ENCODE results near the gene PLK5.
A peak's percentile ranks its signal among the peaks of the same experiment; 100 is the strongest.

The PLK5 gene

GRCh38 chr19:1551068-1552040 is 27.5 kb downstream of the PLK5 start:
- Histone ChIP-seq H3K36me3 (ENCODE audit: insufficient read depth, low read length) (peaks cover 19% of the 10 kb centered on the region), H3K9me3 (ENCODE audit: low read length) (no peaks in the 10 kb centered on the region), H2AFZ (ENCODE audit: low read depth, low read length) (no peak overlapping the region), H3K4me1 (ENCODE audit: insufficient read depth, low read length) (no peaks in the 10 kb centered on the region), H3K4me3 (ENCODE audit: low read length) (no peak overlapping the region), H3K27me3 (ENCODE audit: insufficient read depth, low read length) (no peaks in the 10 kb centered on the region)

- no peak overlapping the region for H3K4me3 ChIP-seq (ENCODE audit: low read length)
- peaks cover 3% of the 10 kb centered on the region for H3K9me3 ChIP-seq (ENCODE audit: low read length)
- peaks cover 26% of the 10 kb centered on the region for H3K36me3 ChIP-seq (ENCODE audit: insufficient read depth, low read length)
- no peaks in the 10 kb centered on the region for H3K27me3 ChIP-seq (ENCODE audit: insufficient read depth, low read length)
- peaks cover 4% of the 10 kb centered on the region for H3K4me1 ChIP-seq (ENCODE audit: insufficient read depth, low read length)
- H2AFZ ChIP-seq (ENCODE audit: low read depth, low read length) = no peak overlapping the region
Measured at GRCh38 chr19:1553415-1553814, 29.5 kb downstream of the PLK5 start.

- no peak overlapping the region for H3K4me3 ChIP-seq (ENCODE audit: low read length)
- H3K9me3 ChIP-seq (ENCODE audit: low read length) = peaks cover 3% of the 10 kb centered on the region
- H2AFZ ChIP-seq (ENCODE audit: low read depth, low read length) = no peak overlapping the region
- H3K4me1 ChIP-seq (ENCODE audit: insufficient read depth, low read length) = peaks cover 9% of the 10 kb centered on the region
- peaks cover 28% of the 10 kb centered on the region for H3K36me3 ChIP-seq (ENCODE audit: insufficient read depth, low read length)
- no peaks in the 10 kb centered on the region for H3K27me3 ChIP-seq (ENCODE audit: insufficient read depth, low read length)
Measured at GRCh38 chr19:1554968-1555367, 31.1 kb downstream of the PLK5 start.

- H3K36me3 ChIP-seq (ENCODE audit: insufficient read depth, low read length) = peaks cover 31% of the 10 kb centered on the region
- no peak overlapping the region for H2AFZ ChIP-seq (ENCODE audit: low read depth, low read length)
Measured at GRCh38 chr19:1555487-1556389, 31.9 kb downstream of the PLK5 start.

GRCh38 chr19:1556390-1557070 is 32.7 kb downstream of the PLK5 start:
- Histone ChIP-seq H3K36me3 (ENCODE audit: insufficient read depth, low read length) (peaks cover 36% of the 10 kb centered on the region), H3K4me3 (ENCODE audit: low read length) (no peak overlapping the region), H3K27me3 (ENCODE audit: insufficient read depth, low read length) (no peaks in the 10 kb centered on the region), H3K4me1 (ENCODE audit: insufficient read depth, low read length) (peaks cover 9% of the 10 kb centered on the region), H3K9me3 (ENCODE audit: low read length) (peaks cover 3% of the 10 kb centered on the region), H2AFZ (ENCODE audit: low read depth, low read length) (no peak overlapping the region)

More at GRCh38 chr19:1555487-1556389, 31.9 kb downstream of the PLK5 start:
- H3K4me1 ChIP-seq (ENCODE audit: insufficient read depth, low read length) = peaks cover 9% of the 10 kb centered on the region
- H3K4me3 ChIP-seq (ENCODE audit: low read length) = no peak overlapping the region
- H3K9me3 ChIP-seq (ENCODE audit: low read length) = peaks cover 3% of the 10 kb centered on the region
- H3K27me3 ChIP-seq (ENCODE audit: insufficient read depth, low read length) = no peaks in the 10 kb centered on the region

- Histone ChIP-seq H3K27me3 (ENCODE audit: insufficient read depth, low read length) (no peaks in the 10 kb centered on the region), H3K4me1 (ENCODE audit: insufficient read depth, low read length) (peaks cover 9% of the 10 kb centered on the region), H2AFZ (ENCODE audit: low read depth, low read length) (no peak overlapping the region), H3K4me3 (ENCODE audit: low read length) (no peak overlapping the region), H3K9me3 (ENCODE audit: low read length) (peaks cover 3% of the 10 kb centered on the region), H3K36me3 (ENCODE audit: insufficient read depth, low read length) (peaks cover 46% of the 10 kb centered on the region)
Measured at GRCh38 chr19:1558552-1558951, 34.7 kb downstream of the PLK5 start.

- H3K4me1 ChIP-seq (ENCODE audit: insufficient read depth, low read length) = peaks cover 10% of the 10 kb centered on the region
- no peak overlapping the region for H2AFZ ChIP-seq (ENCODE audit: low read depth, low read length)
- H3K27me3 ChIP-seq (ENCODE audit: insufficient read depth, low read length) = no peaks in the 10 kb centered on the region
- peaks cover 49% of the 10 kb centered on the region for H3K36me3 ChIP-seq (ENCODE audit: insufficient read depth, low read length)
- H3K9me3 ChIP-seq (ENCODE audit: low read length) = peaks cover 3% of the 10 kb centered on the region
- H3K4me3 ChIP-seq (ENCODE audit: low read length) = no peak overlapping the region
Measured at GRCh38 chr19:1560286-1560882, 36.5 kb downstream of the PLK5 start.

- Histone ChIP-seq H3K9me3 (ENCODE audit: low read length) (peaks cover 3% of the 10 kb centered on the region), H2AFZ (ENCODE audit: low read depth, low read length) (no peak overlapping the region), H3K4me3 (ENCODE audit: low read length) (no peak overlapping the region), H3K36me3 (ENCODE audit: insufficient read depth, low read length) (peaks cover 39% of the 10 kb centered on the region), H3K27me3 (ENCODE audit: insufficient read depth, low read length) (no peaks in the 10 kb centered on the region), H3K4me1 (ENCODE audit: insufficient read depth, low read length) (peaks cover 19% of the 10 kb centered on the region)
Measured at GRCh38 chr19:1561236-1561842, 37.5 kb downstream of the PLK5 start.

- Histone ChIP-seq H3K4me3 (ENCODE audit: low read length) (no peak overlapping the region), H3K4me1 (ENCODE audit: insufficient read depth, low read length) (peaks cover 16% of the 10 kb centered on the region), H3K27me3 (ENCODE audit: insufficient read depth, low read length) (no peaks in the 10 kb centered on the region), H3K9me3 (ENCODE audit: low read length) (no peaks in the 10 kb centered on the region), H2AFZ (ENCODE audit: low read depth, low read length) (no peak overlapping the region), H3K36me3 (ENCODE audit: insufficient read depth, low read length) (peaks cover 31% of the 10 kb centered on the region)
Measured at GRCh38 chr19:1563251-1563650, 39.4 kb downstream of the PLK5 start.

GRCh38 chr19:1566392-1567115 is 42.7 kb downstream of the PLK5 start:
- peak overlapping the region; percentile 100 for H3K4me3 ChIP-seq (ENCODE audit: low read length)
- H3K4me1 ChIP-seq (ENCODE audit: insufficient read depth, low read length) = peaks cover 12% of the 10 kb centered on the region
- peaks cover 22% of the 10 kb centered on the region for H3K36me3 ChIP-seq (ENCODE audit: insufficient read depth, low read length)
- H2AFZ ChIP-seq (ENCODE audit: low read depth, low read length) = no peak overlapping the region
- H3K27me3 ChIP-seq (ENCODE audit: insufficient read depth, low read length) = no peaks in the 10 kb centered on the region
- no peaks in the 10 kb centered on the region for H3K9me3 ChIP-seq (ENCODE audit: low read length)

GRCh38 chr19:1567116-1567847 is 43.4 kb downstream of the PLK5 start:
- Histone ChIP-seq H3K27me3 (ENCODE audit: insufficient read depth, low read length) (no peaks in the 10 kb centered on the region), H2AFZ (ENCODE audit: low read depth, low read length) (no peak overlapping the region), H3K4me3 (ENCODE audit: low read length) (peak overlapping the region; percentile 100), H3K36me3 (ENCODE audit: insufficient read depth, low read length) (peaks cover 22% of the 10 kb centered on the region), H3K4me1 (ENCODE audit: insufficient read depth, low read length) (peaks cover 12% of the 10 kb centered on the region), H3K9me3 (ENCODE audit: low read length) (no peaks in the 10 kb centered on the region)

All from neuron (in vitro differentiated cells).